HEK293 (cell line): ENCODE results near the gene FBXO17.
A peak's percentile ranks its signal among the peaks of the same experiment; 100 is the strongest.

Experiments
- GLIS2 ChIP-seq: fragments of 450-650 bp; formaldehyde crosslinking; IDR thresholded peaks from 2 replicates; pipeline ENCODE4 v1.5.1; 2016; ENCODE audit warnings: missing biosample characterization, missing genetic modification characterization
- KLF16 ChIP-seq: fragments of 450-650 bp; formaldehyde crosslinking; IDR thresholded peaks from 2 replicates; pipeline ENCODE4 v1.5.1; 2017; ENCODE audit warnings: missing biosample characterization, missing genetic modification characterization
- MZF1 ChIP-seq: fragments of 450-650 bp; formaldehyde crosslinking; IDR thresholded peaks from 2 replicates; pipeline ENCODE4 v1.5.1; 2017; ENCODE audit warnings: missing biosample characterization, missing genetic modification characterization, borderline replicate concordance
- ZBTB17 ChIP-seq: fragments of 450-650 bp; formaldehyde crosslinking; IDR thresholded peaks from 2 replicates; pipeline ENCODE4 v1.5.1; 2016; ENCODE audit warnings: missing biosample characterization, missing genetic modification characterization
- ZBTB21 ChIP-seq: fragments of 450-650 bp; formaldehyde crosslinking; IDR thresholded peaks from 2 replicates; pipeline ENCODE4 v1.5.1; 2017; ENCODE audit warnings: missing biosample characterization, missing genetic modification characterization
- ZNF114 ChIP-seq: fragments of 450-650 bp; formaldehyde crosslinking; IDR thresholded peaks from 2 replicates; pipeline ENCODE4 v1.5.0; 2017; ENCODE audit warnings: missing biosample characterization, missing genetic modification characterization
- ZNF138 ChIP-seq: fragments of 450-650 bp; formaldehyde crosslinking; IDR thresholded peaks from 2 replicates; pipeline ENCODE4 v1.5.1; 2016; ENCODE audit warnings: missing biosample characterization, missing genetic modification characterization, borderline replicate concordance
- ZNF211 ChIP-seq: fragments of 450-650 bp; formaldehyde crosslinking; IDR thresholded peaks from 2 replicates; pipeline ENCODE4 v1.5.1; 2016; ENCODE audit warnings: low read depth, missing biosample characterization, missing genetic modification characterization
- ZNF24 ChIP-seq: fragments of 450-650 bp; formaldehyde crosslinking; IDR thresholded peaks from 2 replicates; pipeline ENCODE4 v1.5.1; 2016; ENCODE audit warnings: missing biosample characterization, missing genetic modification characterization
- ZNF514 ChIP-seq: fragments of 450-650 bp; formaldehyde crosslinking; IDR thresholded peaks from 2 replicates; pipeline ENCODE4 v1.5.1; 2016; ENCODE audit warnings: missing biosample characterization, missing genetic modification characterization
- ZNF600 ChIP-seq: fragments of 450-650 bp; formaldehyde crosslinking; IDR thresholded peaks from 2 replicates; pipeline ENCODE4 v1.5.1; 2016; ENCODE audit warnings: missing biosample characterization, missing genetic modification characterization
- ZNF610 ChIP-seq: fragments of 450-650 bp; formaldehyde crosslinking; IDR thresholded peaks from 2 replicates; pipeline ENCODE4 v1.5.1; 2016; ENCODE audit warnings: missing biosample characterization, missing genetic modification characterization, borderline replicate concordance
- ZNF777 ChIP-seq: fragments of 450-650 bp; formaldehyde crosslinking; IDR thresholded peaks from 2 replicates; pipeline ENCODE4 v1.5.1; 2017; ENCODE audit warnings: missing biosample characterization, missing genetic modification characterization, borderline replicate concordance
- ZXDB ChIP-seq: fragments of 450-650 bp; formaldehyde crosslinking; IDR thresholded peaks from 2 replicates; pipeline ENCODE4 v1.5.1; 2016; ENCODE audit warnings: missing biosample characterization, missing genetic modification characterization
- TF ChIP-seq, protein P1 (sequence below): IDR thresholded peaks from 2 replicates; pipeline ENCODE4 v1.6.1; 2011; ENCODE audit warnings: mild to moderate bottlenecking, low read depth, low read length, borderline replicate concordance
- TF ChIP-seq, protein P2 (sequence below): fragments of 450-650 bp; formaldehyde crosslinking; conservative IDR thresholded peaks from 2 replicates; pipeline ENCODE4 v1.5.1; 2016; ENCODE audit warnings: low read depth, missing biosample characterization, missing genetic modification characterization
- TF ChIP-seq, protein P3 (sequence below): fragments of 450-650 bp; formaldehyde crosslinking; IDR thresholded peaks from 2 replicates; pipeline ENCODE4 v1.5.1; 2016; ENCODE audit warnings: missing biosample characterization, missing genetic modification characterization
- TF ChIP-seq, protein P4 (sequence below): fragments of 450-650 bp; formaldehyde crosslinking; IDR thresholded peaks from 2 replicates; pipeline ENCODE4 v1.5.1; 2016; ENCODE audit warnings: missing biosample characterization, missing genetic modification characterization
- TF ChIP-seq, protein P5 (sequence below): fragments of 450-650 bp; formaldehyde crosslinking; IDR thresholded peaks from 2 replicates; pipeline ENCODE4 v1.5.1; 2016; ENCODE audit warnings: missing biosample characterization, missing genetic modification characterization
- TF ChIP-seq, protein P6 (sequence below): fragments of 450-650 bp; formaldehyde crosslinking; IDR thresholded peaks from 2 replicates; pipeline ENCODE4 v1.5.1; 2016; ENCODE audit warnings: missing biosample characterization, missing genetic modification characterization

FBXO17 gene

DNA sequence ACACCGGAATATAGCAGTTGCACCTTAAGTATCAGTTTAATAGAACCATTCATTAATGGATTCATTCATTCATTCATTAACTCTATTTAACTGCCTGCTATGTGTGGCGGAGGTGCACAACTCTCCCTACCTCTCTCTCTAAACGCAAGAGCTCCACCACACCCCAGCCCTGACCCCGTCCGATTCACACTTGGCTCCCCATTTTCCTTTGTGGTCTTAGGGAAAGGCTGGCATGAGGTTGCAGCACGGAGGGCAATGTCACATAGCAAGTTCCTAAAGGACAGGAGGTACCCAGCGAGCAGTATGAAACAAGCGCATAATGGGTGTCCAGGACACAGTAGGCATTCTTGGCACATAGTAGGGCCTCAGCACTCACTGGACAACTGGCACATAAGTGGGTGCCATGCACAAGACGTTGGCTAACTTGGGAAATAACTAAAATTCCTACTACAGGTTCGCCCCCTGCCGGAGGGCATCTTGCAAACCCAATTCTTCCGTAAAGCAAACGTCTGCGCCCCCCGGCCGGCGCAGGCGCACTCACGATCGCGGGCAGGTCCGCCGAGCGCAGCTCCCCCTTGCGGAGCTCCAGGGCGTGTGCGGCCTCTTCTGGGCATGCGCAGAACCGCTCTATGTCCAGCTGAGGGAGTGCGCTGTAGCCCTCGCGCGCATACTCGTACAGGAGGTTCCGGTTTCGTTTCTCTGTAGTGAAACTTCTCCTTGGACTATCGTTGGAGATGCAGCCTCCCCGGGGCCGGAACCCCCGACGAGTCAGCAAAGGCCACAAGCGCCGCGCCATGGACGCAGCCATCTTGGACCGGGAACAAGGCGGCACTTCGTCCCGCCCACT is 45.4 kb downstream of the FBXO17 start, which contains the start of gene SARS2 (continued):
- TF ChIP-seq, protein P1, sequence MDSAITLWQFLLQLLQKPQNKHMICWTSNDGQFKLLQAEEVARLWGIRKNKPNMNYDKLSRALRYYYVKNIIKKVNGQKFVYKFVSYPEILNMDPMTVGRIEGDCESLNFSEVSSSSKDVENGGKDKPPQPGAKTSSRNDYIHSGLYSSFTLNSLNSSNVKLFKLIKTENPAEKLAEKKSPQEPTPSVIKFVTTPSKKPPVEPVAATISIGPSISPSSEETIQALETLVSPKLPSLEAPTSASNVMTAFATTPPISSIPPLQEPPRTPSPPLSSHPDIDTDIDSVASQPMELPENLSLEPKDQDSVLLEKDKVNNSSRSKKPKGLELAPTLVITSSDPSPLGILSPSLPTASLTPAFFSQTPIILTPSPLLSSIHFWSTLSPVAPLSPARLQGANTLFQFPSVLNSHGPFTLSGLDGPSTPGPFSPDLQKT = no peak
- TF ChIP-seq ZXDB (tag by site-specific recombination) (peak; percentile 92), ZNF514 (no peak), ZNF211 (no peak), ZNF114 (no peak), ZNF777 (no peak), ZNF138 (tag by site-specific recombination) (0 out of 2 replicates have a peak, but pooled peaks have one; percentile 27), MZF1 (tag by site-specific recombination) (peak; percentile 88), ZNF24 (tag by site-specific recombination) (peak; percentile 97), GLIS2 (tag by site-specific recombination) (peak; percentile 60), ZNF610 (tag by site-specific recombination) (peak; percentile 76), ZNF600 (peak; percentile 90), KLF16 (tag by site-specific recombination) (peak; percentile 71; the same call in 1 of the 2 replicates), ZBTB21 (tag by site-specific recombination) (peak; percentile 47; the same call in 1 of the 2 replicates), ZBTB17 (peak; percentile 84)
- TF ChIP-seq, protein P2, sequence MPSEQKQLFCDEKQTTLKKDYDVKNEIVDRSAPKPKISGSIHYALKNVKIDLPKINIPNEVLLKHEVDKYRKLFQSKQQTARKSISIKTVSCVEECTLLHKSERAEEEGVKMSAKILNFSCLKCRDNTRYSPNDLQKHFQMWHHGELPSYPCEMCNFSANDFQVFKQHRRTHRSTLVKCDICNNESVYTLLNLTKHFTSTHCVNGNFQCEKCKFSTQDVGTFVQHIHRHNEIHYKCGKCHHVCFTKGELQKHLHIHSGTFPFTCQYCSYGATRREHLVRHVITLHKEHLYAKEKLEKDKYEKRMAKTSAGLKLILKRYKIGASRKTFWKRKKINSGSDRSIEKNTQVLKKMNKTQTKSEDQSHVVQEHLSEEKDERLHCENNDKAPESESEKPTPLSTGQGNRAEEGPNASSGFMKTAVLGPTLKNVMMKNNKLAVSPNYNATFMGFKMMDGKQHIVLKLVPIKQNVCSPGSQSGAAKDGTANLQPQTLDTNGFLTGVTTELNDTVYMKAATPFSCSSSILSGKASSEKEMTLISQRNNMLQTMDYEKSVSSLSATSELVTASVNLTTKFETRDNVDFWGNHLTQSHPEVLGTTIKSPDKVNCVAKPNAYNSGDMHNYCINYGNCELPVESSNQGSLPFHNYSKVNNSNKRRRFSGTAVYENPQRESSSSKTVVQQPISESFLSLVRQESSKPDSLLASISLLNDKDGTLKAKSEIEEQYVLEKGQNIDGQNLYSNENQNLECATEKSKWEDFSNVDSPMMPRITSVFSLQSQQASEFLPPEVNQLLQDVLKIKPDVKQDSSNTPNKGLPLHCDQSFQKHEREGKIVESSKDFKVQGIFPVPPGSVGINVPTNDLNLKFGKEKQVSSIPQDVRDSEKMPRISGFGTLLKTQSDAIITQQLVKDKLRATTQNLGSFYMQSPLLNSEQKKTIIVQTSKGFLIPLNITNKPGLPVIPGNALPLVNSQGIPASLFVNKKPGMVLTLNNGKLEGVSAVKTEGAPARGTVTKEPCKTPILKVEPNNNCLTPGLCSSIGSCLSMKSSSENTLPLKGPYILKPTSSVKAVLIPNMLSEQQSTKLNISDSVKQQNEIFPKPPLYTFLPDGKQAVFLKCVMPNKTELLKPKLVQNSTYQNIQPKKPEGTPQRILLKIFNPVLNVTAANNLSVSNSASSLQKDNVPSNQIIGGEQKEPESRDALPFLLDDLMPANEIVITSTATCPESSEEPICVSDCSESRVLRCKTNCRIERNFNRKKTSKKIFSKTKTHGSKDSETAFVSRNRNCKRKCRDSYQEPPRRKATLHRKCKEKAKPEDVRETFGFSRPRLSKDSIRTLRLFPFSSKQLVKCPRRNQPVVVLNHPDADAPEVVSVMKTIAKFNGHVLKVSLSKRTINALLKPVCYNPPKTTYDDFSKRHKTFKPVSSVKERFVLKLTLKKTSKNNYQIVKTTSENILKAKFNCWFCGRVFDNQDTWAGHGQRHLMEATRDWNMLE (tag by site-specific recombination) = peak; percentile 50; the same call in 1 of the 2 replicates
- TF ChIP-seq, protein P3, sequence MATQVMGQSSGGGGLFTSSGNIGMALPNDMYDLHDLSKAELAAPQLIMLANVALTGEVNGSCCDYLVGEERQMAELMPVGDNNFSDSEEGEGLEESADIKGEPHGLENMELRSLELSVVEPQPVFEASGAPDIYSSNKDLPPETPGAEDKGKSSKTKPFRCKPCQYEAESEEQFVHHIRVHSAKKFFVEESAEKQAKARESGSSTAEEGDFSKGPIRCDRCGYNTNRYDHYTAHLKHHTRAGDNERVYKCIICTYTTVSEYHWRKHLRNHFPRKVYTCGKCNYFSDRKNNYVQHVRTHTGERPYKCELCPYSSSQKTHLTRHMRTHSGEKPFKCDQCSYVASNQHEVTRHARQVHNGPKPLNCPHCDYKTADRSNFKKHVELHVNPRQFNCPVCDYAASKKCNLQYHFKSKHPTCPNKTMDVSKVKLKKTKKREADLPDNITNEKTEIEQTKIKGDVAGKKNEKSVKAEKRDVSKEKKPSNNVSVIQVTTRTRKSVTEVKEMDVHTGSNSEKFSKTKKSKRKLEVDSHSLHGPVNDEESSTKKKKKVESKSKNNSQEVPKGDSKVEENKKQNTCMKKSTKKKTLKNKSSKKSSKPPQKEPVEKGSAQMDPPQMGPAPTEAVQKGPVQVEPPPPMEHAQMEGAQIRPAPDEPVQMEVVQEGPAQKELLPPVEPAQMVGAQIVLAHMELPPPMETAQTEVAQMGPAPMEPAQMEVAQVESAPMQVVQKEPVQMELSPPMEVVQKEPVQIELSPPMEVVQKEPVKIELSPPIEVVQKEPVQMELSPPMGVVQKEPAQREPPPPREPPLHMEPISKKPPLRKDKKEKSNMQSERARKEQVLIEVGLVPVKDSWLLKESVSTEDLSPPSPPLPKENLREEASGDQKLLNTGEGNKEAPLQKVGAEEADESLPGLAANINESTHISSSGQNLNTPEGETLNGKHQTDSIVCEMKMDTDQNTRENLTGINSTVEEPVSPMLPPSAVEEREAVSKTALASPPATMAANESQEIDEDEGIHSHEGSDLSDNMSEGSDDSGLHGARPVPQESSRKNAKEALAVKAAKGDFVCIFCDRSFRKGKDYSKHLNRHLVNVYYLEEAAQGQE (tag by site-specific recombination) = peak; percentile 41; the same call in 1 of the 2 replicates
- TF ChIP-seq, protein P4, sequence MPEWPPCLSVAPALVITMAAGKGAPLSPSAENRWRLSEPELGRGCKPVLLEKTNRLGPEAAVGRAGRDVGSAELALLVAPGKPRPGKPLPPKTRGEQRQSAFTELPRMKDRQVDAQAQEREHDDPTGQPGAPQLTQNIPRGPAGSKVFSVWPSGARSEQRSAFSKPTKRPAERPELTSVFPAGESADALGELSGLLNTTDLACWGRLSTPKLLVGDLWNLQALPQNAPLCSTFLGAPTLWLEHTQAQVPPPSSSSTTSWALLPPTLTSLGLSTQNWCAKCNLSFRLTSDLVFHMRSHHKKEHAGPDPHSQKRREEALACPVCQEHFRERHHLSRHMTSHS (tag by site-specific recombination) = no peak
- TF ChIP-seq, protein P5, sequence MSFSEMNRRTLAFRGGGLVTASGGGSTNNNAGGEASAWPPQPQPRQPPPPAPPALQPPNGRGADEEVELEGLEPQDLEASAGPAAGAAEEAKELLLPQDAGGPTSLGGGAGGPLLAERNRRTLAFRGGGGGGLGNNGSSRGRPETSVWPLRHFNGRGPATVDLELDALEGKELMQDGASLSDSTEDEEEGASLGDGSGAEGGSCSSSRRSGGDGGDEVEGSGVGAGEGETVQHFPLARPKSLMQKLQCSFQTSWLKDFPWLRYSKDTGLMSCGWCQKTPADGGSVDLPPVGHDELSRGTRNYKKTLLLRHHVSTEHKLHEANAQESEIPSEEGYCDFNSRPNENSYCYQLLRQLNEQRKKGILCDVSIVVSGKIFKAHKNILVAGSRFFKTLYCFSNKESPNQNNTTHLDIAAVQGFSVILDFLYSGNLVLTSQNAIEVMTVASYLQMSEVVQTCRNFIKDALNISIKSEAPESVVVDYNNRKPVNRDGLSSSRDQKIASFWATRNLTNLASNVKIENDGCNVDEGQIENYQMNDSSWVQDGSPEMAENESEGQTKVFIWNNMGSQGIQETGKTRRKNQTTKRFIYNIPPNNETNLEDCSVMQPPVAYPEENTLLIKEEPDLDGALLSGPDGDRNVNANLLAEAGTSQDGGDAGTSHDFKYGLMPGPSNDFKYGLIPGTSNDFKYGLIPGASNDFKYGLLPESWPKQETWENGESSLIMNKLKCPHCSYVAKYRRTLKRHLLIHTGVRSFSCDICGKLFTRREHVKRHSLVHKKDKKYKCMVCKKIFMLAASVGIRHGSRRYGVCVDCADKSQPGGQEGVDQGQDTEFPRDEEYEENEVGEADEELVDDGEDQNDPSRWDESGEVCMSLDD = peak; percentile 95
- TF ChIP-seq, protein P6, sequence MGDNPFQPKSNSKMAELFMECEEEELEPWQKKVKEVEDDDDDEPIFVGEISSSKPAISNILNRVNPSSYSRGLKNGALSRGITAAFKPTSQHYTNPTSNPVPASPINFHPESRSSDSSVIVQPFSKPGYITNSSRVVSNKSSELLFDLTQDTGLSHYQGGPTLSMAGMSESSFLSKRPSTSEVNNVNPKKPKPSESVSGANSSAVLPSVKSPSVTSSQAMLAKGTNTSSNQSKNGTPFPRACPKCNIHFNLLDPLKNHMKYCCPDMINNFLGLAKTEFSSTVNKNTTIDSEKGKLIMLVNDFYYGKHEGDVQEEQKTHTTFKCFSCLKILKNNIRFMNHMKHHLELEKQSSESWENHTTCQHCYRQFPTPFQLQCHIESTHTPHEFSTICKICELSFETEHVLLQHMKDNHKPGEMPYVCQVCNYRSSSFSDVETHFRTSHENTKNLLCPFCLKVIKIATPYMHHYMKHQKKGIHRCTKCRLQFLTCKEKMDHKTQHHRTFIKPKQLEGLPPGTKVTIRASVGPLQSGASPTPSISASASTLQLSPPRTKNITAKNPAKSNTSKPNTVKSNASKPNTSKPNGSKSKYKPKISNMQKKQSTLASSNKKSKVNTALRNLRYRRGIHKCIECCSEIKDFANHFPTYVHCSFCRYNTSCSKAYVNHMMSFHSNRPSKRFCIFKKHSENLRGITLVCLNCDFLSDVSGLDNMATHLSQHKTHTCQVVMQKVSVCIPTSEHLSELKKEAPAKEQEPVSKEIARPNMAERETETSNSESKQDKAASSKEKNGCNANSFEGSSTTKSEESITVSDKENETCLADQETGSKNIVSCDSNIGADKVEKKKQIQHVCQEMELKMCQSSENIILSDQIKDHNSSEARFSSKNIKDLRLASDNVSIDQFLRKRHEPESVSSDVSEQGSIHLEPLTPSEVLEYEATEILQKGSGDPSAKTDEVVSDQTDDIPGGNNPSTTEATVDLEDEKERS (tag by site-specific recombination) = peak; percentile 49; the same call in 1 of the 2 replicates
